Retinal pigment epithelial cell (primary cell): ENCODE data around the gene TPCN2.

Experiments used
- DNase-seq: peaks from one replicate; pipeline ENCODE4 v3.0.0-alpha.2; 2010; ENCODE audit warnings: low read depth
- H3K4me3 ChIP-seq: 2 replicates; pipeline ENCODE4 v1.5.1; 2011; ENCODE audit warnings: mild to moderate bottlenecking, low read length, control low read depth, moderate library complexity
- CTCF ChIP-seq: conservative IDR thresholded peaks from 2 replicates; pipeline ENCODE4 v1.5.1; 2011; ENCODE audit warnings: low read depth, low read length, control low read depth, inconsistent platforms

Gene TPCN2

GRCh38 chr11:69055598-69056516 lies 7.1 kb downstream of the TPCN2 start:
- no peak for DNase-seq
- no peak for TF ChIP-seq CTCF
- no peak overlapping the region for H3K4me3 ChIP-seq

GRCh38 chr11:69057236-69057635 lies 8.5 kb downstream of the TPCN2 start:
- H3K4me3 ChIP-seq = no peak overlapping the region
- TF ChIP-seq CTCF = no peak
- DNase-seq = no peak

GRCh38 chr11:69057801-69058200 lies 9.1 kb downstream of the TPCN2 start:
- H3K4me3 ChIP-seq = no peak overlapping the region
- no peak for DNase-seq
- no peak for TF ChIP-seq CTCF

- no peak for TF ChIP-seq CTCF
- no peak for DNase-seq
- H3K4me3 ChIP-seq = no peak overlapping the region
These were observed 10.0 kb downstream of the TPCN2 start for GRCh38 chr11:69058511-69059270.

- no peak overlapping the region for H3K4me3 ChIP-seq
- no peak for DNase-seq
- TF ChIP-seq CTCF = no peak
These were observed 10.7 kb downstream of the TPCN2 start for GRCh38 chr11:69059429-69059828.

GRCh38 chr11:69059985-69060384 lies 11.3 kb downstream of the TPCN2 start:
- TF ChIP-seq CTCF = no peak
- DNase-seq = no peak
- H3K4me3 ChIP-seq = no peak overlapping the region
